ENCODE results near the gene LCMT1. TPM values are rescaled to one million over a fixed set of nuclear protein-coding genes. Genes with fewer than 3 reads are reported as not detected.

LCMT1 gene
- total and polyA plus RNA-seq, 2 of the 13 experiments (the other 11 are each of a cell fraction or from before 2014, with no cell fraction given), result 41.2 to 48.7 TPM

GRCh38 chr16:25157271-25157875 lies 45.8 kb downstream of the LCMT1 start (continued):
- no peak for TF ChIP-seq ZNF205 (CRISPR knock-in tag; IDR thresholded peaks at IDR 0.05)
- no peak for TF ChIP-seq FOSL2 (CRISPR knock-in tag; IDR thresholded peaks at IDR 0.05)
- TF ChIP-seq ZNF550 (CRISPR knock-in tag; IDR thresholded peaks at IDR 0.05; ENCODE audit: borderline replicate concordance), result no peak
- no peak for TF ChIP-seq ZNF572 (CRISPR knock-in tag; IDR thresholded peaks at IDR 0.05)
- TF ChIP-seq ZSCAN29 (CRISPR knock-in tag; conservative IDR thresholded peaks at IDR 0.05), result no peak
- no peak for TF ChIP-seq SAP130 (CRISPR knock-in tag; IDR thresholded peaks at IDR 0.05; ENCODE audit: low read depth)
- TF ChIP-seq KLF6 (CRISPR knock-in tag; IDR thresholded peaks at IDR 0.05), result no peak
- TF ChIP-seq ZNF503 (CRISPR knock-in tag; IDR thresholded peaks at IDR 0.05), result no peak
- TF ChIP-seq HBP1 (CRISPR knock-in tag; IDR thresholded peaks at IDR 0.05; ENCODE audit: low read depth), result no peak

- H3K4me2 ChIP-seq (ENCODE audit: low read depth, low read length), result no peak overlapping the region
- H3K4me1 ChIP-seq (ENCODE audit: insufficient read depth, low read length), result peaks cover 6% of the 10 kb centered on the region; the same call in 1 of the 2 replicates
- no peak overlapping the region for H3K4me3 ChIP-seq (replicated peaks in 1 of 3; ENCODE audit: insufficient read depth in 1 of 3, low read depth in 2 of 3, low read length in 3 of 3)
- H3K9me3 ChIP-seq (ENCODE audit: low read length), result no peaks in the 10 kb centered on the region
- H3K79me2 ChIP-seq (ENCODE audit: insufficient read depth, low read length), result no peaks in the 10 kb centered on the region
- no peak for FAIRE-seq
- no TSS peak for BruUV-seq (replicated peaks)
- 96% methylated on average over 5 of the region's 5 CpGs for WGBS (ENCODE audit: low lambda C conversion rate)
- intact Hi-C loops (cut with micrococcal nuclease; ENCODE audit: unreplicated experiment), result no loop called here
- TF ChIP-seq ZNF564 (CRISPR knock-in tag; IDR thresholded peaks at IDR 0.05) (no peak), ZNF746 (CRISPR knock-in tag; IDR thresholded peaks at IDR 0.05) (no peak), KDM5B (CRISPR knock-in tag; IDR thresholded peaks at IDR 0.05; ENCODE audit: borderline replicate concordance) (no peak), RBM22 (optimal IDR thresholded peaks at IDR 0.05; ENCODE audit: low read length) (no peak), ARNTL (CRISPR knock-in tag; IDR thresholded peaks at IDR 0.05) (no peak), ADNP (CRISPR knock-in tag; IDR thresholded peaks at IDR 0.05) (no peak), ZZZ3 (CRISPR knock-in tag; IDR thresholded peaks at IDR 0.05; ENCODE audit: borderline replicate concordance) (no peak), HOXA3 (CRISPR knock-in tag; IDR thresholded peaks at IDR 0.05) (no peak), TBL1XR1 (IDR thresholded peaks at IDR 0.05; ENCODE audit: borderline replicate concordance, low read length, partially characterized antibody) (no peak), ELF4 (CRISPR knock-in tag; IDR thresholded peaks at IDR 0.05; ENCODE audit: borderline replicate concordance) (no peak), MLLT10 (CRISPR knock-in tag; IDR thresholded peaks at IDR 0.05) (no peak), HNRNPUL1 (IDR thresholded peaks at IDR 0.05; ENCODE audit: low read depth, low read length) (no peak)
- H3K27me3 ChIP-seq (ENCODE audit: control insufficient read depth in 1 of 2, insufficient read depth in 2 of 2, low read length in 2 of 2), result no peaks in the 10 kb centered on the region
- H4K20me1 ChIP-seq (ENCODE audit: insufficient read depth, low read length), result no peaks in the 10 kb centered on the region
- ChIA-PET POLR2A (no interaction called here), CTCF (ENCODE audit: low intra/inter-chr PET ratio, low total read pairs) (no interaction called here)
- no peak overlapping the region for H3K9ac ChIP-seq (ENCODE audit: insufficient read depth, low read depth, low read length)
- DNase-seq (ENCODE audit: low spot score), result no peak
- no peak for ATAC-seq
- H3K36me3 ChIP-seq (replicated peaks in 1 of 2; ENCODE audit: control insufficient read depth in 1 of 2, insufficient read depth in 2 of 2, low read length in 2 of 2), result peaks cover 2 to 15% of the 10 kb centered on the region in 2 experiments; a peak in 4 of 5 replicates
- no peak overlapping the region for H3K27ac ChIP-seq (ENCODE audit: extremely low read length, insufficient read depth, low read length)
- in situ Hi-C loops (cut with HindIII; ENCODE audit: extremely low pct_ligation_motif_present, low pct_unique_long_range_greater_than_20kb), result no loop called here
- H2AFZ ChIP-seq (ENCODE audit: low read length), result no peak overlapping the region
These were observed 46.9 kb downstream of the LCMT1 start for GRCh38 chr16:25158401-25158800.
